Liver (tissue), 3 donors: Measurements from ENCODE around the gene SLFN11.

Experiments
- ATF3 ChIP-seq: IDR thresholded peaks from 2 replicates; pipeline ENCODE4 v1.6.1; 2016; ENCODE audit warnings: antibody characterized with exemption
- GABPA ChIP-seq, 2 donors: IDR thresholded peaks in 1 of 2; conservative IDR thresholded peaks in 1 of 2; 2 replicates each; pipeline ENCODE4 v1.6.1; 2016; ENCODE audit warnings: antibody characterized with exemption in 2 of 2, mild to moderate bottlenecking in 1 of 2, moderate library complexity in 1 of 2
- JUND ChIP-seq, 2 donors: IDR thresholded peaks; 2 replicates each; pipeline ENCODE4 v1.6.1; 2016; ENCODE audit warnings: antibody characterized with exemption in 2 of 2
- RAD21 ChIP-seq, 2 donors: IDR thresholded peaks; 2 replicates each; pipeline ENCODE4 v1.6.1; 2016; ENCODE audit warnings: antibody characterized with exemption in 2 of 2, mild to moderate bottlenecking in 2 of 2
- RXRA ChIP-seq, 2 donors: IDR thresholded peaks; 2 replicates each; pipeline ENCODE4 v1.6.1; 2017 to 2018; ENCODE audit warnings: antibody characterized with exemption in 2 of 2, mild to moderate bottlenecking in 1 of 2
- YY1 ChIP-seq: IDR thresholded peaks from 2 replicates; pipeline ENCODE4 v1.6.1; 2016; ENCODE audit warnings: antibody characterized with exemption, mild to moderate bottlenecking
- ZBTB33 ChIP-seq: IDR thresholded peaks from 2 replicates; pipeline ENCODE4 v1.6.1; 2016; ENCODE audit warnings: antibody characterized with exemption
- TF ChIP-seq, protein P1 (sequence below): IDR thresholded peaks from 2 replicates; pipeline ENCODE4 v1.6.1; 2016; ENCODE audit warnings: antibody characterized with exemption, mild to moderate bottlenecking
- TF ChIP-seq, protein P2 (sequence below): fragments of 150-350 bp; IDR thresholded peaks from 2 replicates; pipeline ENCODE4 v1.5.1; 2017; ENCODE audit warnings: improper control_type of control experiment, low read depth, low read length; ENCODE audit not compliant: missing input control
- donor health status: healthy.
- donor health status: healthy.

DNA sequence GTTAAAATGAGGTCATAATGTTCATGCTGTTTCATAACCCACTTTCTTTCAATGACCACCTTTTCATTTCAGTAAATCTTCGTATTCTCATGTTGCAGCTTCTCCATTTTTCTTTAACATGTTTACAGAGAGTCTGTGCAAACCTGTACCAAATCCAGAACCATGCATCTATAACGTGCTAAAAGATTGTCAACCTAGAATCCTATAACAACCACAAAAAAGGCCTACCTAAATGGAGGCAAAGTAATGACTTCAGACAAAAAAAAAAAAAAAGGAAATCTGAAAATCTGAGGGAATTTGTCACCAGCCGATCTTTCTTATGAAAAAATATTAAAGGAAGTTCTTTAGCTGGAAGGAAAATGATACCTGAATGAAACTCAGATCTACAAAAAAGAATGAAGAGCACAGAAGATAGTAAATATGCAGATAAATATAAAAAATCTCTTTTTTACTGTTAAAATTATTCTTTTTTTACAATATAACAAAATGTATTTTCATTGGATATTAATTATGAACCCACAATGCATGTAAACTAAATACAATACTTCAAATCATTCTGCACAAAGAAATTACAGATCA, 1.4 kb upstream of the SLFN11 start:
- TF ChIP-seq ATF3 = no peak
- no peak for TF ChIP-seq RAD21 (IDR thresholded peaks at IDR 0.05)
- no peak for TF ChIP-seq GABPA (IDR thresholded peaks at IDR 0.05 in 1 of 2, conservative IDR thresholded peaks at IDR 0.05 in 1 of 2)
- TF ChIP-seq, protein P1, sequence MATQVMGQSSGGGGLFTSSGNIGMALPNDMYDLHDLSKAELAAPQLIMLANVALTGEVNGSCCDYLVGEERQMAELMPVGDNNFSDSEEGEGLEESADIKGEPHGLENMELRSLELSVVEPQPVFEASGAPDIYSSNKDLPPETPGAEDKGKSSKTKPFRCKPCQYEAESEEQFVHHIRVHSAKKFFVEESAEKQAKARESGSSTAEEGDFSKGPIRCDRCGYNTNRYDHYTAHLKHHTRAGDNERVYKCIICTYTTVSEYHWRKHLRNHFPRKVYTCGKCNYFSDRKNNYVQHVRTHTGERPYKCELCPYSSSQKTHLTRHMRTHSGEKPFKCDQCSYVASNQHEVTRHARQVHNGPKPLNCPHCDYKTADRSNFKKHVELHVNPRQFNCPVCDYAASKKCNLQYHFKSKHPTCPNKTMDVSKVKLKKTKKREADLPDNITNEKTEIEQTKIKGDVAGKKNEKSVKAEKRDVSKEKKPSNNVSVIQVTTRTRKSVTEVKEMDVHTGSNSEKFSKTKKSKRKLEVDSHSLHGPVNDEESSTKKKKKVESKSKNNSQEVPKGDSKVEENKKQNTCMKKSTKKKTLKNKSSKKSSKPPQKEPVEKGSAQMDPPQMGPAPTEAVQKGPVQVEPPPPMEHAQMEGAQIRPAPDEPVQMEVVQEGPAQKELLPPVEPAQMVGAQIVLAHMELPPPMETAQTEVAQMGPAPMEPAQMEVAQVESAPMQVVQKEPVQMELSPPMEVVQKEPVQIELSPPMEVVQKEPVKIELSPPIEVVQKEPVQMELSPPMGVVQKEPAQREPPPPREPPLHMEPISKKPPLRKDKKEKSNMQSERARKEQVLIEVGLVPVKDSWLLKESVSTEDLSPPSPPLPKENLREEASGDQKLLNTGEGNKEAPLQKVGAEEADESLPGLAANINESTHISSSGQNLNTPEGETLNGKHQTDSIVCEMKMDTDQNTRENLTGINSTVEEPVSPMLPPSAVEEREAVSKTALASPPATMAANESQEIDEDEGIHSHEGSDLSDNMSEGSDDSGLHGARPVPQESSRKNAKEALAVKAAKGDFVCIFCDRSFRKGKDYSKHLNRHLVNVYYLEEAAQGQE = no peak
- TF ChIP-seq ZBTB33 = no peak
- TF ChIP-seq, protein P2, sequence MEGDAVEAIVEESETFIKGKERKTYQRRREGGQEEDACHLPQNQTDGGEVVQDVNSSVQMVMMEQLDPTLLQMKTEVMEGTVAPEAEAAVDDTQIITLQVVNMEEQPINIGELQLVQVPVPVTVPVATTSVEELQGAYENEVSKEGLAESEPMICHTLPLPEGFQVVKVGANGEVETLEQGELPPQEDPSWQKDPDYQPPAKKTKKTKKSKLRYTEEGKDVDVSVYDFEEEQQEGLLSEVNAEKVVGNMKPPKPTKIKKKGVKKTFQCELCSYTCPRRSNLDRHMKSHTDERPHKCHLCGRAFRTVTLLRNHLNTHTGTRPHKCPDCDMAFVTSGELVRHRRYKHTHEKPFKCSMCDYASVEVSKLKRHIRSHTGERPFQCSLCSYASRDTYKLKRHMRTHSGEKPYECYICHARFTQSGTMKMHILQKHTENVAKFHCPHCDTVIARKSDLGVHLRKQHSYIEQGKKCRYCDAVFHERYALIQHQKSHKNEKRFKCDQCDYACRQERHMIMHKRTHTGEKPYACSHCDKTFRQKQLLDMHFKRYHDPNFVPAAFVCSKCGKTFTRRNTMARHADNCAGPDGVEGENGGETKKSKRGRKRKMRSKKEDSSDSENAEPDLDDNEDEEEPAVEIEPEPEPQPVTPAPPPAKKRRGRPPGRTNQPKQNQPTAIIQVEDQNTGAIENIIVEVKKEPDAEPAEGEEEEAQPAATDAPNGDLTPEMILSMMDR = no peak
- TF ChIP-seq JUND (IDR thresholded peaks at IDR 0.05) = no peak
- no peak for TF ChIP-seq YY1
- TF ChIP-seq RXRA (IDR thresholded peaks at IDR 0.05) = no peak
